Measurements from ENCODE around the gene AQP1. TPM values are rescaled to one million over a fixed set of nuclear protein-coding genes. Genes with fewer than 3 reads are reported as not detected.

The AQP1 gene
- total RNA-seq, 4 donors from 2014 or later: 12.4 to 86.5 (median 71.5) TPM

DNA sequence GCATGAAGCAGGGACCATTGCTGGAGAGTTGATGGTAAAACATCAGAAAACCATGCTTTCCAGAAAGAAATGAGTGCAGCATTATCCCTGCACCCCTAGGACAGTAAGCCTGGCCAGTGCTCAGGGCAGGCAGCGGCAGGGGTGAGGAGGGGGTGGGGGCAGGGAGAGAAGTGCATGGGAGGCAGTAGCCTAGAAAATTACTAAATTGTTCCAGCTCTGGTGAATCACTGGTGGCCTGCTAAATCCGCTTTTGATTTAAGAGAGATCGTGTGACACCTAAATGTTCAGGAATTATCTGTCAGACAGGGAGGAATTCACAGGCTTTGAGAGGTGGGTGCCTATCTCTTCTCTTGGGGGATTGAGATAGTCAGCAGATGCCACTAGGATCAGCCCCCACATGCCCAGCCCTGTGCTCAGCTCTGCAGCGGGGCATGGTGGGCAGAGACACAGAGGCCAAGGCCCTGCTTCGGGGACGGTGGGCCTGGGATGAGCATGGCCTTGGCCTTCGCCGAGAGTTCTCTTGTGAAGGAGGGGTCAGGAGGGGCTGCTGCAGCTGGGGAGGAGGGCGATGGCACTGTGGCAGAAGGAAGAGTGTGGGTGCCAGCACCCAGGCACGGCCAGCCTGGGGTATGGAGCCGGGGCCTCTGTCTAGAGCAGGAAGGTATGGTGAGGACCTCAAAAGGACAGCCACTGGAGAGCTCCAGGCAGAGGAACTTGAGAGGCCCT is 5.0 kb upstream of the AQP1 start:
- Histone ChIP-seq H3K9me3 (no peaks in the 10 kb centered on the region), H3K4me3 (peak overlapping the region in 1 of 4 donors; percentile 42), H3K27me3 (no peaks in the 10 kb centered on the region), H3K4me1 (peaks cover 0 to 49% (median 0%) of the 10 kb centered on the region in 4 donors), H3K36me3 (no peaks in the 10 kb centered on the region), H3K27ac (no peak overlapping the region)
- no peak for TF ChIP-seq POLR2A (IDR thresholded peaks at IDR 0.05)
- TF ChIP-seq, protein P1, sequence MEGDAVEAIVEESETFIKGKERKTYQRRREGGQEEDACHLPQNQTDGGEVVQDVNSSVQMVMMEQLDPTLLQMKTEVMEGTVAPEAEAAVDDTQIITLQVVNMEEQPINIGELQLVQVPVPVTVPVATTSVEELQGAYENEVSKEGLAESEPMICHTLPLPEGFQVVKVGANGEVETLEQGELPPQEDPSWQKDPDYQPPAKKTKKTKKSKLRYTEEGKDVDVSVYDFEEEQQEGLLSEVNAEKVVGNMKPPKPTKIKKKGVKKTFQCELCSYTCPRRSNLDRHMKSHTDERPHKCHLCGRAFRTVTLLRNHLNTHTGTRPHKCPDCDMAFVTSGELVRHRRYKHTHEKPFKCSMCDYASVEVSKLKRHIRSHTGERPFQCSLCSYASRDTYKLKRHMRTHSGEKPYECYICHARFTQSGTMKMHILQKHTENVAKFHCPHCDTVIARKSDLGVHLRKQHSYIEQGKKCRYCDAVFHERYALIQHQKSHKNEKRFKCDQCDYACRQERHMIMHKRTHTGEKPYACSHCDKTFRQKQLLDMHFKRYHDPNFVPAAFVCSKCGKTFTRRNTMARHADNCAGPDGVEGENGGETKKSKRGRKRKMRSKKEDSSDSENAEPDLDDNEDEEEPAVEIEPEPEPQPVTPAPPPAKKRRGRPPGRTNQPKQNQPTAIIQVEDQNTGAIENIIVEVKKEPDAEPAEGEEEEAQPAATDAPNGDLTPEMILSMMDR (IDR thresholded peaks at IDR 0.05): no peak
- no peak for DNase-seq

DNA sequence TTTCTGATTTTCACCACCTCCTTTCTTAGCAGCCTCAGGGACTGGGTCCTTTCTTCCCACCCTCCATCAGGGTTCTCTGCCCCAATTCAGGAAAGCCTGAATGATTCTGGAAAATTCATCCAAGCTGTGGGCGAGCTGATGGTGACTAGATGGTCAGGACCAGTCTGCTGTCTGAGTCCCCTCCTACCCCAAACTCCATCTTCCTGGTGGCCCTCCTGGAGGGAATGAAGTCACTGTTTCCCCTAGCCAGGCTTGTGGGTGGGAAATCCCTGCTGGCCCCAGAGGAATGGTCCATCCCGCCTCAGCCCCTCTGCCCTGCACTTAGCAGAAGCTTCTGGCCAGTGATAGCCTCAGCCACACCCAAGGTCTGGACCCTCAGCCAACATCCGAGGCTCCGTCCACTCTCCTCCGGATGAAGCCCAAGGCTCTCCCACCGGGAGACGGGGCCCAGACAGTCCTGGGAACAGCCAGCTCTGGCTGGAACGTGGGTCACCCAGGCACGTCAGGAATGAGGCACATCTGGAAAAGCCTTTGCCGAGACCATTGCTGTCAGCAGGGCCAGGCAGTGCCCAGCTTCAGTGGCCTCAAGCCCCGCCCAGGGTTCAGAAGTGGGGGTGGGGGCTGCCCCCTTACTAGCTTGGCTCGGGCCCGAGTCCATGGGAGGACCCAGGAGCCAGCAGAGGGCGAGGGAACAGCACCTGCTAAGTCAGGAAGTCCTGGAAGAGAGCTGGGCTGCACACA is 4.0 kb upstream of the AQP1 start:
- no peaks in the 10 kb centered on the region for H3K9me3 ChIP-seq
- no peak overlapping the region for H3K4me3 ChIP-seq
- no peaks in the 10 kb centered on the region for H3K36me3 ChIP-seq
- peaks cover 0 to 53% (median 0%) of the 10 kb centered on the region in 4 donors for H3K4me1 ChIP-seq
- DNase-seq: no peak
- TF ChIP-seq, protein P1 (IDR thresholded peaks at IDR 0.05): no peak
- no peak for TF ChIP-seq POLR2A (IDR thresholded peaks at IDR 0.05)
- H3K27me3 ChIP-seq: no peaks in the 10 kb centered on the region
- no peak overlapping the region for H3K27ac ChIP-seq

DNA sequence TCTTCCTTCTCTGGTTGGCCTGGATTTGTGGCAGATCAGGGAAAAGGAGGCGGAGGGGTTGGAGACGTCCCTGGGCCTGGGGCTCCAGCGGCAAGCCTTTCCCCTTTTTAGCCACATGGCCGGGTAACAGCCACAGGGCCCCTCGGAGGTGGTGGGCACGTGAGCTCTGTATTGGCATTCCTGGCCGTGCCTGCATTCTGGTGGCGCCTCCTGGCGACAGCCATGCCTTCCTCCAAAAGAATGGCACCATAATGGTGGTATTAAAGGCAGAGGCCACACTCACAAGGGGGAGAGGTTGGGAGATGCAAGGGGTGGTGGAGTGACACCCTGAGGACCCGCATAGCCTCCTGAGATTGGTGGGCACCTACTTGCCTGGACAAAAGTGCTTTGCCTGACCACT is 3.0 kb upstream of the AQP1 start:
- H3K27me3 ChIP-seq: no peaks in the 10 kb centered on the region
- TF ChIP-seq POLR2A (IDR thresholded peaks at IDR 0.05): no peak
- TF ChIP-seq, protein P1 (IDR thresholded peaks at IDR 0.05): no peak
- H3K4me1 ChIP-seq: peaks cover 0 to 55% (median 1%) of the 10 kb centered on the region in 4 donors
- no peak overlapping the region for H3K27ac ChIP-seq
- no peak for DNase-seq
- no peaks in the 10 kb centered on the region for H3K36me3 ChIP-seq
- no peaks in the 10 kb centered on the region for H3K9me3 ChIP-seq
- no peak overlapping the region for H3K4me3 ChIP-seq

DNA sequence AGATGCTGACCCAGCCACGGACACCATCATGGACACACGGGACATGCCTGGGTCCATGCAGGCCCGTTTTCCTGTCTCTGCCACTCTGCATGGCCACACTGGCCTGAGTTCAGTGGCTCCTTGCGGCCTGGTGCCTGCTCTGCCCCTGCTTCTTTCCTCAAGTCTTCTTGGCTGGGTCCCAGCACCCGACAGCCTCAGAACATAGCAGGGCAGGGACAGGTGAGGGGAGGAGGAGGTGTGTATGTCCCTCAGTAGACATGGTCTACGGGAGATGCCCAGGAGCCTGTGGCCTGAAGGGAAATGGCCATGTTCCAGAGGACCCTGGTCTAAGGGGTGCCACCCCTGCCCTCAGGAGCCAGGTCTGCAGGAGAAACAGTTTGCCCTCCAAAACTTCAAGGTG is 2.2 kb upstream of the AQP1 start:
- H3K4me1 ChIP-seq: peaks cover 0 to 62% (median 1%) of the 10 kb centered on the region in 4 donors
- H3K36me3 ChIP-seq: no peaks in the 10 kb centered on the region
- H3K4me3 ChIP-seq: no peak overlapping the region
- no peak overlapping the region for H3K27ac ChIP-seq
- no peak for DNase-seq
- TF ChIP-seq, protein P1 (IDR thresholded peaks at IDR 0.05): no peak
- no peaks in the 10 kb centered on the region for H3K9me3 ChIP-seq
- no peaks in the 10 kb centered on the region for H3K27me3 ChIP-seq

DNA sequence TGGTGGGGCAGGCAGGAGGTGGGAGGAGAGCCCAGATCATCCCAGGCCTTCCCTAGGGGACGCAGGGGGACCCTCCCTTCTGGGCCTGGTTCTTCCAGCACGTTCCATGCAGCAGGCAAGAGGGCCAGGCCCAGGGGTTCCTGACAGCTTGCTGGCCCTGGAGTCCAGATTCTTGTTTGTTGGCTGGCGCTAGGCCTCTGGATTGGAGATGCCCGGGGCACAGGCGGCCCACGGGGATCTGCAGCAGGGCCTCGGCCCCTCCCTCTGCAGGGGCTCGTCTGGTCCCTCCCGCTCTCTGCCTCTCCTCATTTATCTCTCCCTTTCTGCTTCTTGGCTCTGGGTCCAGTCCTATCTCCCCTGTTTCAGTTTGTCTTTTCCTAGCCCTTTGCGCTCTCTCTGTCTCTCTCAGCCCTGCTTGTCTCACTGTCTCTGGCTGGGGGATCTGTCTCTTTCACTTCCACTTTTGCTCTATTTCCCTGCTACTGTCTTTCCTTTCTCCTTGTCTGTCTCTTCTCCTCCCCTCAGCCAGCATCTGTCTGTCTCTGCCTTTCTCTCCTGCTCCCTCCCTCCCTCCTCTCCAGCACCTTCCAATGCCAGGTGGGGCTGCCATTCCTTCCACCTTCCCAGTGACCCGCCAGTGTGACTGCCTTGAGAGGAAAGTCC is 1.1 kb upstream of the AQP1 start:
- H3K27ac ChIP-seq: peak overlapping the region in 3 of 4 donors; percentile 68 to 95 (median 88)
- H3K4me3 ChIP-seq: no peak overlapping the region
- no peak for TF ChIP-seq POLR2A (IDR thresholded peaks at IDR 0.05)
- TF ChIP-seq, protein P1 (IDR thresholded peaks at IDR 0.05): no peak
- DNase-seq: no peak
- no peaks in the 10 kb centered on the region for H3K27me3 ChIP-seq
- H3K9me3 ChIP-seq: no peaks in the 10 kb centered on the region
- H3K4me1 ChIP-seq: peaks cover 0 to 65% (median 3%) of the 10 kb centered on the region in 4 donors
- H3K36me3 ChIP-seq: no peaks in the 10 kb centered on the region
